Neural cell (in vitro differentiated cells): ENCODE results near the gene RAB40C. TPM values are rescaled to one million over a fixed set of nuclear protein-coding genes. Genes with fewer than 3 reads are reported as not detected.

Source experiments
- H2AFZ ChIP-seq: fragments of 200-600, 300-800 bp; sonication (generic), shearing (Covaris generic); 2 replicates; pipeline ENCODE4 v1.6.0; 2014; ENCODE audit warnings: low read depth, mild to moderate bottlenecking, antibody characterized with exemption, low read length, moderate library complexity
- H3F3A ChIP-seq: fragments of 200-600 bp; shearing (Covaris generic); 2 replicates; pipeline ENCODE4 v1.6.1; 2016; ENCODE audit warnings: mild to moderate bottlenecking, moderate library complexity, mixed read lengths, antibody characterized with exemption, low read length; ENCODE audit not compliant: insufficient read depth, poor library complexity, severe bottlenecking
- H3K27ac ChIP-seq: fragments of 200-600, 300-800 bp; sonication (generic), shearing (Covaris generic); 2 replicates; pipeline ENCODE4 v1.5.1; 2014; ENCODE audit warnings: mild to moderate bottlenecking, low read length, moderate library complexity
- H3K27me3 ChIP-seq: fragments of 300-800, 200-600 bp; sonication (generic), shearing (Covaris generic); 2 replicates; pipeline ENCODE4 v1.6.0; 2014; ENCODE audit warnings: mild to moderate bottlenecking, low read depth, low read length, moderate library complexity; ENCODE audit not compliant: insufficient read depth
- H3K36me3 ChIP-seq: fragments of 300-800, 200-600 bp; sonication (generic), shearing (Covaris generic); 2 replicates; pipeline ENCODE4 v1.5.1; 2014; ENCODE audit warnings: mild to moderate bottlenecking, antibody characterized with exemption, low read length, moderate library complexity; ENCODE audit not compliant: insufficient read depth
- H3K4me2 ChIP-seq: fragments of 300-800, 200-600 bp; sonication (generic), shearing (Covaris generic); 2 replicates; pipeline ENCODE4 v1.6.0; 2014; ENCODE audit warnings: mild to moderate bottlenecking, low read length
- H3K4me3 ChIP-seq: fragments of 300-800, 200-600 bp; sonication (generic), shearing (Covaris generic); 2 replicates; pipeline ENCODE4 v1.5.1; 2014; ENCODE audit warnings: mild to moderate bottlenecking, low read length, moderate library complexity
- H3K79me2 ChIP-seq: fragments of 200-600 bp; shearing (Covaris generic); replicated peaks from 2 replicates; pipeline ENCODE4 v1.6.0; 2014; ENCODE audit warnings: mild to moderate bottlenecking, low read length, moderate library complexity; ENCODE audit not compliant: insufficient read depth
- H3K9ac ChIP-seq: fragments of 300-800, 200-600 bp; sonication (generic), shearing (Covaris generic); 2 replicates; pipeline ENCODE4 v1.6.1; 2016; ENCODE audit warnings: mild to moderate bottlenecking, low read length, mixed read lengths
- H3K9me2 ChIP-seq: fragments of 200-600 bp; shearing (Covaris generic); 2 replicates; pipeline ENCODE4 v1.6.1; 2016; ENCODE audit warnings: mild to moderate bottlenecking, low read length, mixed read lengths; ENCODE audit not compliant: insufficient read depth
- H3K9me3 ChIP-seq: fragments of 200-600, 300-800 bp; sonication (generic), shearing (Covaris generic); 2 replicates; pipeline ENCODE4 v1.6.1; 2016; ENCODE audit warnings: mild to moderate bottlenecking, mixed run types, low read length, moderate library complexity, mixed read lengths
- H4K20me1 ChIP-seq: fragments of 200-600 bp; shearing (Covaris generic); 2 replicates; pipeline ENCODE4 v1.6.1; 2016; ENCODE audit warnings: mild to moderate bottlenecking, mixed run types; ENCODE audit not compliant: insufficient read depth
- EP300 ChIP-seq: fragments of 450-650 bp; conservative IDR thresholded peaks from 2 replicates; pipeline ENCODE4 v1.6.1; 2014; ENCODE audit warnings: antibody characterized with exemption, mild to moderate bottlenecking, moderate library complexity; ENCODE audit not compliant: poor library complexity, severe bottlenecking
- EZH2 ChIP-seq: fragments of 200-600, 300-800 bp; shearing (Covaris generic), sonication (generic); IDR thresholded peaks from 2 replicates; pipeline ENCODE4 v1.6.1; 2014; ENCODE audit warnings: antibody characterized with exemption, low read length, borderline replicate concordance, mild to moderate bottlenecking; ENCODE audit not compliant: insufficient read depth, poor library complexity, severe bottlenecking
- MXI1 ChIP-seq: fragments of 450-650 bp; conservative IDR thresholded peaks from 2 replicates; pipeline ENCODE4 v1.6.1; 2014; ENCODE audit warnings: antibody characterized with exemption, mild to moderate bottlenecking; ENCODE audit not compliant: poor library complexity, severe bottlenecking
- POLR2AphosphoS5 ChIP-seq: IDR thresholded peaks from 2 replicates; pipeline ENCODE4 v1.6.1; 2012
- RAD21 ChIP-seq: fragments of 450-650 bp; conservative IDR thresholded peaks from 2 replicates; pipeline ENCODE4 v1.6.1; 2014; ENCODE audit warnings: antibody characterized with exemption, mild to moderate bottlenecking, moderate library complexity
- SMC3 ChIP-seq: fragments of 450-650 bp; conservative IDR thresholded peaks from 2 replicates; pipeline ENCODE4 v1.6.1; 2014; ENCODE audit warnings: antibody characterized with exemption, mild to moderate bottlenecking, moderate library complexity; ENCODE audit not compliant: poor library complexity
- TAF1 ChIP-seq: IDR thresholded peaks from 2 replicates; pipeline ENCODE4 v1.6.1; 2012; ENCODE audit warnings: low read depth
- polyA plus RNA-seq: library from polyadenylated mRNA; depleted of rRNA; stranded (reverse); fragments of >200 nt; gene quantifications from 2 replicates; pipeline ENCODE4 v1.2.3, GENCODE V29; 2014
- TF ChIP-seq, protein P1 (sequence below): IDR thresholded peaks from 2 replicates; pipeline ENCODE4 v1.6.1; 2012; ENCODE audit warnings: borderline replicate concordance
- TF ChIP-seq, protein P2 (sequence below): fragments of 450-650 bp; IDR thresholded peaks from 2 replicates; pipeline ENCODE4 v1.5.1; 2014; ENCODE audit warnings: antibody characterized with exemption, mild to moderate bottlenecking, moderate library complexity; ENCODE audit not compliant: poor library complexity, severe bottlenecking

The RAB40C gene
- polyA plus RNA-seq, 1 donor from 2014 or later, result 40.7 TPM

DNA sequence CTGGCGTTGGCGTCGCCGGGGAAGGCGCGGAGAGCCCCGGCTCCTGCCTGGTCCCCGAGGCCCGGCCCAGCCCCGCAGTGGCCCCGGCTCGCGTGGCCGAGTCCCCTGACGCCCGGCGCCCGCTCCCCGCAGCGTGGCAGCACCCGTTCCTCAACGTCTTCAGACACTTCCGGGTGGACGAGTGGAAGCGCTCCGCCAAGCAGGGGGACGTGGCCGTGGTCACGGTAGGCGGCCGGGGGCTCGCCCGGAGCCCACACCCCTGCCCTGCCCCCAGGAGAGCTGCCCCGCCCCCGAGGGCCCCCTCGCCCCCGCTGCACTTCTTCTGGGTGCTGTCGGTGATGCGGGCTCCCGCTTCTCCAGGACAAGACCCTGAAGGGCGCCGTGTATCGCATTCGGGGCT, 59.8 kb downstream of the RAB40C start:
- Histone ChIP-seq H3K36me3 (no peaks in the 10 kb centered on the region), H3K4me3 (peak overlapping the region; percentile 91), H3F3A (no peaks in the 10 kb centered on the region), H2AFZ (no peak overlapping the region), H3K9me3 (no peaks in the 10 kb centered on the region), H3K9me2 (no peaks in the 10 kb centered on the region), H3K9ac (peak overlapping the region; percentile 89), H3K79me2 (no peaks in the 10 kb centered on the region), H3K27me3 (no peaks in the 10 kb centered on the region), H3K4me2 (no peak overlapping the region), H4K20me1 (no peaks in the 10 kb centered on the region), H3K27ac (no peak overlapping the region)
- TF ChIP-seq EZH2 (no peak), EP300 (no peak), SMC3 (no peak), RAD21 (no peak), TAF1 (no peak), POLR2AphosphoS5 (no peak), MXI1 (no peak)
- TF ChIP-seq, protein P1, sequence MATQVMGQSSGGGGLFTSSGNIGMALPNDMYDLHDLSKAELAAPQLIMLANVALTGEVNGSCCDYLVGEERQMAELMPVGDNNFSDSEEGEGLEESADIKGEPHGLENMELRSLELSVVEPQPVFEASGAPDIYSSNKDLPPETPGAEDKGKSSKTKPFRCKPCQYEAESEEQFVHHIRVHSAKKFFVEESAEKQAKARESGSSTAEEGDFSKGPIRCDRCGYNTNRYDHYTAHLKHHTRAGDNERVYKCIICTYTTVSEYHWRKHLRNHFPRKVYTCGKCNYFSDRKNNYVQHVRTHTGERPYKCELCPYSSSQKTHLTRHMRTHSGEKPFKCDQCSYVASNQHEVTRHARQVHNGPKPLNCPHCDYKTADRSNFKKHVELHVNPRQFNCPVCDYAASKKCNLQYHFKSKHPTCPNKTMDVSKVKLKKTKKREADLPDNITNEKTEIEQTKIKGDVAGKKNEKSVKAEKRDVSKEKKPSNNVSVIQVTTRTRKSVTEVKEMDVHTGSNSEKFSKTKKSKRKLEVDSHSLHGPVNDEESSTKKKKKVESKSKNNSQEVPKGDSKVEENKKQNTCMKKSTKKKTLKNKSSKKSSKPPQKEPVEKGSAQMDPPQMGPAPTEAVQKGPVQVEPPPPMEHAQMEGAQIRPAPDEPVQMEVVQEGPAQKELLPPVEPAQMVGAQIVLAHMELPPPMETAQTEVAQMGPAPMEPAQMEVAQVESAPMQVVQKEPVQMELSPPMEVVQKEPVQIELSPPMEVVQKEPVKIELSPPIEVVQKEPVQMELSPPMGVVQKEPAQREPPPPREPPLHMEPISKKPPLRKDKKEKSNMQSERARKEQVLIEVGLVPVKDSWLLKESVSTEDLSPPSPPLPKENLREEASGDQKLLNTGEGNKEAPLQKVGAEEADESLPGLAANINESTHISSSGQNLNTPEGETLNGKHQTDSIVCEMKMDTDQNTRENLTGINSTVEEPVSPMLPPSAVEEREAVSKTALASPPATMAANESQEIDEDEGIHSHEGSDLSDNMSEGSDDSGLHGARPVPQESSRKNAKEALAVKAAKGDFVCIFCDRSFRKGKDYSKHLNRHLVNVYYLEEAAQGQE, result no peak
- TF ChIP-seq, protein P2, sequence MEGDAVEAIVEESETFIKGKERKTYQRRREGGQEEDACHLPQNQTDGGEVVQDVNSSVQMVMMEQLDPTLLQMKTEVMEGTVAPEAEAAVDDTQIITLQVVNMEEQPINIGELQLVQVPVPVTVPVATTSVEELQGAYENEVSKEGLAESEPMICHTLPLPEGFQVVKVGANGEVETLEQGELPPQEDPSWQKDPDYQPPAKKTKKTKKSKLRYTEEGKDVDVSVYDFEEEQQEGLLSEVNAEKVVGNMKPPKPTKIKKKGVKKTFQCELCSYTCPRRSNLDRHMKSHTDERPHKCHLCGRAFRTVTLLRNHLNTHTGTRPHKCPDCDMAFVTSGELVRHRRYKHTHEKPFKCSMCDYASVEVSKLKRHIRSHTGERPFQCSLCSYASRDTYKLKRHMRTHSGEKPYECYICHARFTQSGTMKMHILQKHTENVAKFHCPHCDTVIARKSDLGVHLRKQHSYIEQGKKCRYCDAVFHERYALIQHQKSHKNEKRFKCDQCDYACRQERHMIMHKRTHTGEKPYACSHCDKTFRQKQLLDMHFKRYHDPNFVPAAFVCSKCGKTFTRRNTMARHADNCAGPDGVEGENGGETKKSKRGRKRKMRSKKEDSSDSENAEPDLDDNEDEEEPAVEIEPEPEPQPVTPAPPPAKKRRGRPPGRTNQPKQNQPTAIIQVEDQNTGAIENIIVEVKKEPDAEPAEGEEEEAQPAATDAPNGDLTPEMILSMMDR, result no peak

DNA sequence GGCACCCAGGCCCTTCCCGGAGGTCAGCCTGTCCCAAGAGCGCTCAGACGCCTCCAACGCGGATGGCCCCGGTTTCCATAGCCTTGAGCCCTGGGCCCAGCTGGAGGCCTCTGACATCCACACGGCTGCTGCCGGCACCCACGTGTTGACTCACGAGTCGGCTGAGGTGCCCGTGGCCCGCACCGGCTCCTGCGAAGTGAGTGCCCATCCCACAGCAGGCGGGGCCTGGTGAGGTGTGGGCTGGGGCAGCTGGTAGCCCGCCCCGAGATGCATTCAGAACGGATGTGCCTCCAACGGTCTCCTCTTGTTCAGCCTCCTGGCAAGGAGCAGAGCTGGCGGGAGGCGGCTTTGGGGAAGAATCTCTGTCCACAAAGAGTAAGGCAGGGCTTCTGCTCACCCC, 62.0 kb downstream of the RAB40C start:
- Histone ChIP-seq H3K4me2 (no peak overlapping the region), H3K36me3 (no peaks in the 10 kb centered on the region), H3K4me3 (no peak overlapping the region), H3K9me3 (no peaks in the 10 kb centered on the region), H3F3A (no peaks in the 10 kb centered on the region), H4K20me1 (no peaks in the 10 kb centered on the region), H3K27ac (no peak overlapping the region), H3K9ac (no peak overlapping the region), H3K79me2 (no peaks in the 10 kb centered on the region), H3K9me2 (no peaks in the 10 kb centered on the region), H3K27me3 (no peaks in the 10 kb centered on the region), H2AFZ (no peak overlapping the region)
- TF ChIP-seq SMC3 (no peak), EP300 (no peak), POLR2AphosphoS5 (no peak), EZH2 (no peak)
- TF ChIP-seq, protein P2, result no peak
